Measurements from ENCODE around the gene ALDH1A1.

- TF ChIP-seq CTCF (IDR thresholded peaks at IDR 0.05) = no peak
- no peak for TF ChIP-seq STAT6 (CRISPR knock-in tag; conservative IDR thresholded peaks at IDR 0.05; ENCODE audit: low read depth)
- TF ChIP-seq USF1 (CRISPR knock-in tag; IDR thresholded peaks at IDR 0.05) = no peak
- TF ChIP-seq CREB1 (CRISPR knock-in tag; IDR thresholded peaks at IDR 0.05) = no peak
- no peak for TF ChIP-seq ELF4 (CRISPR knock-in tag; IDR thresholded peaks at IDR 0.05; ENCODE audit: low read depth)
- no peak for TF ChIP-seq PREB (CRISPR knock-in tag; IDR thresholded peaks at IDR 0.05; ENCODE audit: borderline replicate concordance)
- no peak for TF ChIP-seq JUN (CRISPR knock-in tag; IDR thresholded peaks at IDR 0.05)
- TF ChIP-seq MLX (CRISPR knock-in tag; IDR thresholded peaks at IDR 0.05) = no peak
These were observed 46.0 kb downstream of the ALDH1A1 start for GRCh38 chr9:72906810-72907209.
